Skeletal muscle satellite cell (primary cell): Measurements from ENCODE around the gene PCDH20.
"Not testable (repeated sequence)": the region's sequence is repeated elsewhere in the genome, so short reads cannot be mapped to it uniquely, and the experiment has no call there.

Source experiments
- H3K27me3 ChIP-seq: 2 replicates; pipeline ENCODE4 v1.7.0; 2013; ENCODE audit warnings: low read length; ENCODE audit not compliant: control insufficient read depth, insufficient read depth
- H3K36me3 ChIP-seq: 2 replicates; pipeline ENCODE4 v1.7.0; 2013; ENCODE audit warnings: mild to moderate bottlenecking, control low read depth, low read length; ENCODE audit not compliant: insufficient read depth
- H3K4me1 ChIP-seq: 2 replicates; pipeline ENCODE4 v1.7.0; 2013; ENCODE audit warnings: low read length; ENCODE audit not compliant: control insufficient read depth, insufficient read depth
- H3K4me2 ChIP-seq: 2 replicates; pipeline ENCODE4 v1.7.0; 2013; ENCODE audit warnings: mild to moderate bottlenecking, low read length
- H3K4me3 ChIP-seq: 2 replicates; pipeline ENCODE4 v1.7.0; 2013; ENCODE audit warnings: low read length
- H3K9ac ChIP-seq: 2 replicates; pipeline ENCODE4 v1.7.0; 2013; ENCODE audit warnings: mild to moderate bottlenecking, low read depth, low read length, moderate library complexity
- H3K9me3 ChIP-seq: replicated peaks from 2 replicates; pipeline ENCODE4 v1.7.0; 2013; ENCODE audit warnings: mild to moderate bottlenecking, control low read depth, low read length

The PCDH20 gene

GRCh38 chr13:61410266-61410665, 5.4 kb downstream of the PCDH20 start:
- Histone ChIP-seq H3K27me3 (no peaks in the 10 kb centered on the region), H3K4me2 (no peak overlapping the region), H3K36me3 (no peaks in the 10 kb centered on the region), H3K9ac (no peak overlapping the region), H3K9me3 (no peaks in the 10 kb centered on the region), H3K4me3 (no peak overlapping the region), H3K4me1 (no peaks in the 10 kb centered on the region)

- Histone ChIP-seq H3K4me1 (no peaks in the 10 kb centered on the region), H3K27me3 (no peaks in the 10 kb centered on the region), H3K4me3 (no peak overlapping the region), H3K4me2 (no peak overlapping the region), H3K36me3 (no peaks in the 10 kb centered on the region), H3K9ac (no peak overlapping the region), H3K9me3 (no peaks in the 10 kb centered on the region)
These were observed 7.1 kb downstream of the PCDH20 start for GRCh38 chr13:61408571-61408970.

- H3K36me3 ChIP-seq = no peaks in the 10 kb centered on the region
- H3K4me2 ChIP-seq = no peak overlapping the region
- no peak overlapping the region for H3K9ac ChIP-seq
- no peaks in the 10 kb centered on the region for H3K4me1 ChIP-seq
- no peak overlapping the region for H3K4me3 ChIP-seq
- H3K27me3 ChIP-seq = no peaks in the 10 kb centered on the region
- no peaks in the 10 kb centered on the region for H3K9me3 ChIP-seq
These were observed 9.4 kb downstream of the PCDH20 start for GRCh38 chr13:61406275-61406674.

DNA sequence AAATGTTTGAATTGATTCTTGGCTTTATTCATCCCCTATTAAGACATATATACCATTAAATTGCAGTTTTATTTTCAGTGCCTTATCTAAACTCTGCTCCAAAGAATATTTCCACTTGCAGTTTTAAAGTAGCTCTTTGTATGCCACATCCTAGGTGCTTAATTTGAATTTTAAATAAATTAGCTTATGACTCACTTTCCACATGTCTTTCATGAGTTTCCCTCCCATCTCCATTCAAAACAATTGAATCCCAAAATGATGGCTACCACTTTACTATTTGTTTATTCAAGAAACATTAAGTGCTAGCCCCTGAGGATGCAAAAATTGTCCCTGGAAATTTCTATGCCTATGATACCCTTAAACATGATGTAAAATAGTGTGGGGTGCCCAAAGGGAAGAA, 19.5 kb downstream of the PCDH20 start:
- Histone ChIP-seq H3K36me3 (no peaks in the 10 kb centered on the region), H3K27me3 (no peaks in the 10 kb centered on the region), H3K4me2 (no peak overlapping the region), H3K9me3 (no peaks in the 10 kb centered on the region), H3K9ac (no peak overlapping the region), H3K4me3 (no peak overlapping the region), H3K4me1 (no peaks in the 10 kb centered on the region)

- Histone ChIP-seq H3K4me1 (no peaks in the 10 kb centered on the region), H3K4me3 (no peak overlapping the region), H3K9me3 (no peaks in the 10 kb centered on the region), H3K9ac (no peak overlapping the region), H3K4me2 (no peak overlapping the region), H3K27me3 (no peaks in the 10 kb centered on the region), H3K36me3 (no peaks in the 10 kb centered on the region)
These were observed 24.2 kb downstream of the PCDH20 start for GRCh38 chr13:61391426-61391825.

DNA sequence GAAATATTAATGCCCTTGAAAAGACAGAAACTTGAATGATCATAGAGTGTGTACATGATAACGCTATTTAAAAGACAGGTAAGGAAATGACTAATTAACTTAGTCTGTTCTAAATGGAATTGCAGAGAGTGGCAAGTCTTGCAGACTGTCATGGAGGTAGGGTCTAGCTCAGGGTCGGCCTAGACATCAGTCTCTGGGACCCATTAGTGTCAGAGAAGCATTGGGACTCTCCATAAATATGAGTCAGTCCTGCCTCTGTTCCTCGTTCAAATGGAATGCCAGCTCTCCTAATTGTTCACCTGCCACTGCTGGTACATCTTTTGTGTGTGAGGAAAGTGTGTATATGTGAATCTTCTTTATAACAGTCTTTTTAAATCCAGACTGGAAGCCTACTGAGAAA, 28.0 kb downstream of the PCDH20 start:
- Histone ChIP-seq H3K4me1 (no peaks in the 10 kb centered on the region), H3K9ac (no peak overlapping the region), H3K36me3 (no peaks in the 10 kb centered on the region), H3K9me3 (peaks cover 4% of the 10 kb centered on the region), H3K27me3 (no peaks in the 10 kb centered on the region), H3K4me2 (no peak overlapping the region), H3K4me3 (no peak overlapping the region)

DNA sequence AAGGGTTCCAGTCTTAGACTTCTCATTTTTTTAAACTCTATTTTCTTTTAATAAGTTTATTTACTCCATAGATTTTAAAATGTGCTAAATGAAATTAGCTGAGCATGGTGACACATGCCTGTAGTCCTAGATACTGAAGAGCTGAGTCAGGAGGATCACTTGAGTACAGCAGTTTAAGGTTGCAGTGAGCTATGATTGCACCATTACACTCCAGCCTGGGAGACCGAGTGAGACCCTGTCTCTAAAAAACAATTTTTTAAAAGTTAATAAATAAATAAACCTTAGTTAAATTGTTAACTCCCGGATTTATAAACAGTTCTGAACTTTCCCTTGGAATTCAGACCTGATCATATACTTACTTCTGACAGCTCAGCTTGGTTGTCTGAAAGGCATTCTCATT, 32.5 kb downstream of the PCDH20 start:
- no peaks in the 10 kb centered on the region for H3K4me1 ChIP-seq
- H3K36me3 ChIP-seq = no peaks in the 10 kb centered on the region
- H3K27me3 ChIP-seq = no peaks in the 10 kb centered on the region
- no peak overlapping the region for H3K4me3 ChIP-seq
- H3K4me2 ChIP-seq = no peak overlapping the region
- H3K9me3 ChIP-seq = peaks cover 4% of the 10 kb centered on the region
- no peak overlapping the region for H3K9ac ChIP-seq

DNA sequence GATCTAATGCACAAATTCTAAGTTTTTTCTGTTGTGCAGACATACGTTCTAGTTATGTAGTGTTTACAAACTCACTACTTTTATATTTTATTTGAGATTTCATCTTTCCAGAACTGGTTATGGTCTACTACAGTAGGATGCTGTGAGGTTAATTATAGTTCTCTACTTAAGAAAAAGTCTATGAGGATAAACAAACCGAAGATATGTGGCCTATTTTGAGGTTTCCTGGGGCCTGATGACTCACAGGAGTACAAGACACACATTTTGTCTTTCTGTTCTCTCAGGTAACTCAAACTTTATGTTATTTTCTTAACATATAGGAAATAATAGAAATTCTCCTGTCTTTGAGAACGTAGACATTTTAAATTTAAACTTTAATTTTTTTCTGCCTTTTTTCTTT, 45.1 kb downstream of the PCDH20 start:
- H3K9me3 ChIP-seq = no peaks in the 10 kb centered on the region
- no peak overlapping the region for H3K4me3 ChIP-seq
- no peaks in the 10 kb centered on the region for H3K27me3 ChIP-seq
- H3K4me1 ChIP-seq = no peaks in the 10 kb centered on the region
- no peaks in the 10 kb centered on the region for H3K36me3 ChIP-seq
- H3K9ac ChIP-seq = no peak overlapping the region
- H3K4me2 ChIP-seq = no peak overlapping the region

- not testable (repeated sequence) for H3K36me3 ChIP-seq, H3K4me3 ChIP-seq, H3K9me3 ChIP-seq, H3K4me2 ChIP-seq, H3K27me3 ChIP-seq, H3K9ac ChIP-seq, H3K4me1 ChIP-seq
These were observed 51.0 kb downstream of the PCDH20 start for GRCh38 chr13:61364690-61365089.

DNA sequence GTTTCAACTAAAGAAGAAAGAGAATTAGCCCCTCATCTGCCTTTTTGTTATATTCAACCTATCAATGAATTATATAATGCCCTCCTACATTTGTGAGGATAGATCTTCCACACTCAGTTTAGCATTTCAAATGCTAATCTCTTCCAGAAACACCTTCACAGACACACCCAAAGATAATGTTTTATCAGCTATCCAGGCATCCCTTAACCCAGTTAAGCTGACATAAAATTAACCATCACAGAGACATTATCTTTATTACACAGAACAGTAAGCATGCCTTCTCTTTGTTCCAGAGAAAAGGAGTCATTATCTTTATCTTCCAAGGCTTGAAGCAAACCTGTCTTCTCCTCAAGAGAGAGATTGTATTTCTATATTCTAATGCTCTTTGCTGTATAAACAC, 53.1 kb downstream of the PCDH20 start:
- no peaks in the 10 kb centered on the region for H3K9me3 ChIP-seq
- H3K4me1 ChIP-seq = no peaks in the 10 kb centered on the region
- no peak overlapping the region for H3K4me2 ChIP-seq
- H3K36me3 ChIP-seq = no peaks in the 10 kb centered on the region
- no peak overlapping the region for H3K4me3 ChIP-seq
- no peak overlapping the region for H3K9ac ChIP-seq
- no peaks in the 10 kb centered on the region for H3K27me3 ChIP-seq
